Esophagus squamous epithelium (tissue), 5 donors: ENCODE results near the gene SPTLC3. TPM values are rescaled to one million over a fixed set of nuclear protein-coding genes. Genes with fewer than 3 reads are reported as not detected.

Experiments used
- DNase-seq: peaks from one replicate; lab custom pipeline; 2025; lab: John Stamatoyannopoulos, UW
- H3K27ac ChIP-seq, 4 donors: fragments of 200-600 bp; sonication (generic); one replicate each; pipeline ENCODE4 v1.5.1; 2016 to 2019; ENCODE audit warnings: mild to moderate bottlenecking in 1 of 4
- H3K27me3 ChIP-seq, 4 donors: fragments of 200-600 bp; sonication (generic); 1 replicate in 3 of 4; 2 replicates in 1 of 4; pipeline versions ENCODE4 v1.5.1 to v1.6.0; 2017 to 2021; ENCODE audit warnings: antibody characterized with exemption in 1 of 4
- H3K36me3 ChIP-seq, 3 donors: fragments of 200-600 bp; sonication (generic); one replicate each; pipeline ENCODE4 v1.5.1; 2016 to 2019
- H3K4me1 ChIP-seq, 3 donors: fragments of 200-600 bp; sonication (generic); one replicate each; pipeline ENCODE4 v1.5.1; 2017 to 2019
- H3K4me3 ChIP-seq, 4 donors: fragments of 200-600 bp; sonication (generic); 1 replicate in 3 of 4; 2 replicates in 1 of 4; pipeline ENCODE4 v1.5.1; 2016 to 2019; ENCODE audit warnings: mild to moderate bottlenecking in 2 of 4, moderate library complexity in 1 of 4
- H3K9me3 ChIP-seq, 3 donors: fragments of 200-600 bp; sonication (generic); one replicate each; pipeline ENCODE4 v1.5.1; 2016 to 2019
- CTCF ChIP-seq, 6 experiments: fragments of 450-650 bp in 4 of 6; fragments of 200-600 bp in 2 of 6; sonication (generic) in 2 of 6; IDR thresholded peaks; one replicate each; pipeline ENCODE4 v1.5.1; 2016 to 2019; ENCODE audit warnings: antibody characterized with exemption in 6 of 6, mild to moderate bottlenecking in 4 of 6, moderate library complexity in 4 of 6
- POLR2A ChIP-seq, 4 donors: fragments of 450-650 bp; IDR thresholded peaks; one replicate each; pipeline ENCODE4 v1.6.1; 2017; ENCODE audit warnings: antibody characterized with exemption in 4 of 4, mild to moderate bottlenecking in 4 of 4, moderate library complexity in 3 of 4
- WGBS, 2 donors: methylation state at CpG; one replicate each; pipeline ENCODE4 v1.1.5; 2018; 5-methylcytosine and 5-hydroxymethylcytosine counted together
- intact Hi-C: fragments of 100-400 bp; cut with DNase I; formaldehyde crosslinking; loops from one replicate; pipeline ENCODE4 v1.15.0; 2022
- total RNA-seq, 4 donors: library from RNA; depleted of rRNA; stranded (reverse); fragments of >200 nt; gene quantifications; one replicate each; pipeline ENCODE4 v1.1.0, GENCODE V29; 2016
- donor health status: DM: yes; HTN: yes; CAD: no.

SPTLC3 gene
- total RNA-seq, 4 donors from 2014 or later: 6.9 to 9.1 (median 7.3) TPM

DNA sequence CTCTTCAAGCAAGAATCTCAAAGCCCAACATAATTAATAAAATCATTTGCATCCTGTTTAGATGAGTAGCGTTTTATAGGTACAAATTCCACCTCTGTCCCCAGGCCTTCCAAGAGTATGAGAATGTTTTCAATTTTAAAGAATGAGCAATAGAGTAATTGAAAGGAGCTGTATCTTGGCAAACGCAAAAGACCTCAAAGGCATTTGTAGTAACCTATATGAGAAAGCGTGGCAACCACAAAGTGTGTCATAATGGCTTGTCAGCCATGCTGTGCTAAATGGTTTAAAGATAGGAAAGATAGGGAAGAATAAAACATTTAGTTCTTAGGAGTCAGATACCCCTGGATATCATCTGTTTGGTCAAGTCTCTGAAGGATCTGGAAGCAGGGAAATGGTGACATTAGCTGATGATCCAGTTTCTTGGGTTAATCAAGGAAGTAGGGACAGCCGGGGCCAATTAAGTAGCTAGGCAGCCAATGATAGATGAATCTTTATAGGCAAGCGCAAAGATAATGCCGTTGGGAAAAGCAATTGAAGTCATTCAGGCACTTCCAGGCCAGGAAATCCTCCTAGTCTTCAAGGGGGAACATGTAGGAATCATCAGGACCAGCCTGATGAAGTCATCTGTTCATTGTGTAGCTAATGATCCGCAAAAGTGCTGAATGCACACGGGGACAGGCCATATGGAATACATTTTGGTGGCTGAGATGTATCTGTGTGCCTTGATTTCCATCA lies 140.8 kb downstream of the SPTLC3 start:
- Histone ChIP-seq H3K27ac (no peak overlapping the region), H3K27me3 (no peaks in the 10 kb centered on the region), H3K9me3 (no peaks in the 10 kb centered on the region), H3K4me1 (peaks cover 0 to 5% (median 0%) of the 10 kb centered on the region in 3 donors), H3K36me3 (peaks cover 0 to 11% (median 0%) of the 10 kb centered on the region in 3 donors), H3K4me3 (no peak overlapping the region)
- DNase-seq: no peak
- intact Hi-C loops: no loop called here
- WGBS, 2 donors: 79 to 82% methylated on average over 8 of the region's 8 CpGs
- TF ChIP-seq POLR2A (IDR thresholded peaks at IDR 0.05): no peak
- no peak for TF ChIP-seq CTCF (IDR thresholded peaks at IDR 0.05)

- TF ChIP-seq CTCF (IDR thresholded peaks at IDR 0.05) (no peak), POLR2A (IDR thresholded peaks at IDR 0.05) (no peak)
- no peaks in the 10 kb centered on the region for H3K4me1 ChIP-seq
- intact Hi-C loops: no loop called here
- no peaks in the 10 kb centered on the region for H3K9me3 ChIP-seq
- 49 to 51% methylated on average over 4 of the region's 4 CpGs for WGBS, 2 donors
- no peak overlapping the region for H3K4me3 ChIP-seq
- DNase-seq: no peak
- no peak overlapping the region for H3K27ac ChIP-seq
- peaks cover 0 to 23% (median 0%) of the 10 kb centered on the region in 3 donors for H3K36me3 ChIP-seq
- H3K27me3 ChIP-seq: no peaks in the 10 kb centered on the region
These were observed 149.6 kb downstream of the SPTLC3 start for GRCh38 chr20:13158369-13158768.

GRCh38 chr20:13159889-13160288 lies 151.1 kb downstream of the SPTLC3 start:
- WGBS, 2 donors: 87 to 88% methylated on average over 6 to 9 of the region's 9 CpGs
- Histone ChIP-seq H3K4me3 (no peak overlapping the region), H3K27me3 (no peaks in the 10 kb centered on the region), H3K27ac (no peak overlapping the region), H3K36me3 (peaks cover 0 to 9% (median 0%) of the 10 kb centered on the region in 3 donors), H3K9me3 (no peaks in the 10 kb centered on the region), H3K4me1 (no peaks in the 10 kb centered on the region)
- TF ChIP-seq CTCF (IDR thresholded peaks at IDR 0.05): no peak
- TF ChIP-seq POLR2A (IDR thresholded peaks at IDR 0.05): no peak
- intact Hi-C loops: no loop called here
- DNase-seq: no peak

DNA sequence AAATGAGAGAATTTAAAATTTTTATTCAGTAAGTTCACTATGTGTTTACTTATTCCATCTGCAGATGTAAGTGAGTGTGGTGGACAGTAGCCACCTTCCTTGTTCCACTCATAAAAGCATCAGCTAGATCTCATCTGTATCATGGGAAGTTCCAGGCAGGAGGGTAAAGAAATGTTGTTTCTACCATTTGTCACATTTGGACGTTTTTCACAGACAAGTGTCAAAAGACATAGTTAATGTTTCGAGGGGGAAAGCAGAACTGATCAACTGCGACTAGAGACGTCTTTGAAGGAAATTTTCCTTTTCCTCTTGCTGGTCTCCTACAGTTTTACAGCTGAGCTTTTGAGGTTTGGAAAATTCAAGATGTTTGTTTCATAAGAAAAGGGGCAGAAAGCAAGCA lies 156.4 kb downstream of the SPTLC3 start:
- H3K4me1 ChIP-seq: no peaks in the 10 kb centered on the region
- no peaks in the 10 kb centered on the region for H3K36me3 ChIP-seq
- H3K27ac ChIP-seq: no peak overlapping the region
- DNase-seq: no peak
- intact Hi-C loops: no loop called here
- TF ChIP-seq CTCF (IDR thresholded peaks at IDR 0.05) (no peak), POLR2A (IDR thresholded peaks at IDR 0.05) (no peak)
- no peaks in the 10 kb centered on the region for H3K9me3 ChIP-seq
- WGBS, 2 donors: 65 to 73% methylated on average over 4 of the region's 4 CpGs
- H3K4me3 ChIP-seq: no peak overlapping the region
- H3K27me3 ChIP-seq: no peaks in the 10 kb centered on the region

DNA sequence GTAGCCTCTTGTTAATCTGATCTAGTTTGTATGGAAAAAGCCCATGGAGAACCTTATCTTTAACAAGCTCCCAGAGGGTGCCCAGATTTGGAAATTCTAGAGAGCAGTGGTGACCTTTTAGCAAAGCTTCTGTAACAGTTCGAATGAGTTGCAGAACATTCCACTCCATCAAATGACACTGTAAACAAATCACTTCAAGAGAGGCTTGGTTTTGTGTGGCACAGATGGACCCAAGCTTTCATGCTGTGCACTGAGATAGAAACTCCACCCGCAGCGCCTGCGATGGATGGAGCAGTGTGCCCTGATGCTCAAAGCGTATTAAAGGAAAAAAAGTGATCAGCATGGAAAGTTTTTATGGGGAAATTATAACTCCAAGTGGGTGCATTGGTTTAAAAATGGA lies 157.2 kb downstream of the SPTLC3 start:
- Histone ChIP-seq H3K27ac (no peak overlapping the region), H3K27me3 (no peaks in the 10 kb centered on the region), H3K36me3 (no peaks in the 10 kb centered on the region), H3K9me3 (no peaks in the 10 kb centered on the region), H3K4me3 (no peak overlapping the region), H3K4me1 (no peaks in the 10 kb centered on the region)
- TF ChIP-seq POLR2A (IDR thresholded peaks at IDR 0.05): no peak
- no peak for TF ChIP-seq CTCF (IDR thresholded peaks at IDR 0.05)
- intact Hi-C loops: no loop called here
- no peak for DNase-seq
- WGBS, 2 donors: 62 to 86% methylated on average over 5 of the region's 5 CpGs
